GM18519 (cell line): ENCODE measurements around the gene AK1.
"Not testable (repeated sequence)": the region's sequence is repeated elsewhere in the genome, so short reads cannot be mapped to it uniquely, and the experiment has no call there.

ENCODE experiments used
- ATAC-seq: cut with Tn5 transposase; IDR thresholded peaks from one replicate; pipeline ENCODE4 v1.9.1; 2021; ENCODE audit warnings: mild to moderate bottlenecking, moderate library complexity; ENCODE audit not compliant: unreplicated experiment, low FRiP score

Gene AK1

DNA sequence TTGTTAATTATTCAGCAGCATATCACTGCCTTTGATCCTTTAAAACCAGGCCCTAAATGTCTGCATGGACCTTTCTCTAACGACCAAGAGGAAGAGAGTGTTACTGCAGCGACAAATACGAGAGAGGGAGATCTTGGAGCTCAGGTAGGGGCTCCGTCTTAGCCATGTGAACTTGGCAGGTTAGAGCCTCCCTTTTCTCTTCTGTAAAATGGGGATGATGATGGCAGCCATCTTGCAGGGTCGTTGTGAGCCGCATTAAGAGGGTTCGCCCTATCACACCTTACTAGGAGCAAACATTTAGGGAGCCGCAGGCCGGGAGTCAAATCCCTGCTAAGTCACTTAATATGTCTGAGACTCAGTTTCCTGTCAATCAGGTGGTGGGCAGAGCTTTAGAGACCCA, 24.6 kb downstream of the AK1 start:
- no peak for ATAC-seq

DNA sequence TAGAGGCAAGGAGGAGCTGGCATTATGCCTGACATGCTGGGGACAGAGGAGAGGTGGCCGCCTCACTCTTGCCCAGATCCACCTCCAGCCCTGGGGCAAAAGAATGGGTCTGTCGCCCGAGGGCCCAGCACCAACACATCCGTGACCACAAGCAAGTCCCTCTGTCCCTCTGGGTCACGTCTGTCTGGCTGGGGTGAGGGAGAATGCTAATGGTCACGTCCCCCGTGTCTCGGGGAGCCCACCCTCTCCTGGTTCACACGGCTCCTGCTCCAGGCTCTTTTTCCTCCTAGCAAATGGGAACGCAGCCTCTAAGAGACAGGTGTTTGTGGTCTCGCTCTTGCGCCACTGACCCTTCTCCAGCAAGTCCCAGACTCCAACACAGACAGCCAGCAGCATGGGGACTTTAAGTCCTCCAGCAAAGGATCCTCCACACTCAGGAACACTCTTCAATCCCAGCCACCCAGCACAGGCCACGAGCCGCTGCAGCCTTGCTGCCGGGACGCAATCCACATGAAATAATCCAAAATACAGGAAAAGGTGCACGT, 27.1 kb downstream of the AK1 start:
- ATAC-seq = no peak

DNA sequence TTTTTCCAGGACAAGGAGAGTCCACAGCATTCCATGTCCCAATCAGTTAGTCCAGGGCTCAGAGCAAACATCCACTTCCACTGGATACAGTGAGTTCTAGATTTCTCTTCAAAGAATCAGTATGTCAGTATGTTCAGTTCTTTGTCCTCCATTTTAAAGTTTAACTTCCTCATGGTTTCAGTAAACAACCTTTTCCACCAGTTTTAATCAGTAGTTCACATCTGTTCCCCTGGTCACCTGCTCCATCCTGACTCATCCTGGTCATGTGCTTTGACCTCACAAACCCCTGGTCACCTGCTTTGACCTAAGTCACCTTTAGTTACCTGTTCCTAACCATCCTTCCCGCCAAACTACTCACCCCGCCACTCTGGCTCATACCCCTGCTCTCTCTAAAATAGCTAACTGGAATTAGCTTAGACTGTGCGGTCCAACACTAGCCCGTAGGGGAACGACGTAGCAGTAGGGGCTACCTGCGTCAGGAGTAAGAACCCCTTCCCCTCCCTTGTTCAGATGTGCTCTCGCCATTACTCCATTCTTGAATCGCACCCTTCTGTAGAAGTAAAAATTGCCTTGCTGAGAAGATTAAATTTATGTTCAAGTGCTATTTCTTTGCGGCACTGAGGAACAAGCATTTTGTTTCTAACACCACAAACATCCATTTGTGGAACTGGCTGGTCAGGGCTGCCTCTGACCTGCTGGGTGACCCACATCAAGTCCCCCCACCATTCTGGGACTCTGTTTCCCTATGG, 28.5 kb downstream of the AK1 start:
- ATAC-seq = no peak

DNA sequence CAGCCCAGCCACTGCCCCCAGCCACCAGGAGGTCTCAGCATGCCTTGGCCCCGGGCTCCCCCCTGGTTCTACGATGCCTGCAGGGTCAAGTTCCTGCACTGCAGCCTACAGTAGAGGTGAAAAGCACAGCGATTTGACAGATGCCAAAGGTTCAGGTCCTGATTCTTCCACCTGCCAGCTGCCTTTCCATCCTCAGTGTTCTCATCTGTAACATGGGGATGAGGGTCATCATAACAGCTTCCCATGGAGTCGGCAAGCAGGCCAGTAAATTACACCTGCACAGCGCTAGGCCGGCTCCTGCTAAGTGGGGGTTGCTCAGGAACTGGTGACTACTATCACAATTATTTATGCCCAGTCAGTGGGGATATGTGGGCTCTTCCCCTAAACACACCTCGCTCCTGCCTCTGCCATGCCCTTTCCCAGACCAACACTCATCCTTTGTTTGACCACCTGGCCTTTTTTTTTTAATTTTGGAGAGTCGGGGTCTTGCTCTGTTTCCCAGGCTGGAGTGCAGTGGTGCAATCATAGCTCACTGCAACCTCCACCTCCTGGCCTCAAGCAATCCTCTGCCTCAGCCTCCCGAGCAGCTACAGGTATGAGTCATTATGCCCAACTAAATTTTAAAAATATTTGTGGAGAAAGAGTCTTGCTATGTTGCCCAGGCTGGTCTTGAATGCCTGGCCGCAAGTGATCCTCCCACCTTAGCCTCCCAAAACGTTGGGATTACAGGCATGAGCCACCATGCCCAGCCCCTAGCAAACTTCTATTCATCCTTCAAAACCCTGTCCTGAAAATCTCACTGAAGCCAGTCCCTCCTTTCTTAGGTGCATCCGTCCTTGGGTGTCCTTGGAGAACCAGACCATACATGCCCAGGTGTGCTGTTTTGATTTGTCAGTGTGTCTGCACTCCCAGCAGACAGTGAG, 29.4 kb downstream of the AK1 start:
- no peak for ATAC-seq

DNA sequence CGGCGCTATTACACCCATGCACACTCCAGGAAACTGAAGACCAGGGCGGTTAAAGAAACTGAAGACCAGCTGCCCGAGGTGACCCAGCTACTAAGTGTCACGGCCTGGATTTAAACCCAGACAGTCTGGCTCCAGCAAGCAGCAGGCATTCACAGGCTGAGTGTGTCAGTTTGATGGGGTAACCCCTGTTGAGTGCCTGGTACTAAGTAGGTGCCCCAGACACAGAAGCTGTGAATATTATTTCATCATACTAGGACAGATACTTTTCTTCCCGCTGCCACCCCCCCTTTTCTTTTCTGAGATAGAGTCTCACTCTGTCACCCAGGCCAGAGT, 30.3 kb downstream of the AK1 start:
- no peak for ATAC-seq

DNA sequence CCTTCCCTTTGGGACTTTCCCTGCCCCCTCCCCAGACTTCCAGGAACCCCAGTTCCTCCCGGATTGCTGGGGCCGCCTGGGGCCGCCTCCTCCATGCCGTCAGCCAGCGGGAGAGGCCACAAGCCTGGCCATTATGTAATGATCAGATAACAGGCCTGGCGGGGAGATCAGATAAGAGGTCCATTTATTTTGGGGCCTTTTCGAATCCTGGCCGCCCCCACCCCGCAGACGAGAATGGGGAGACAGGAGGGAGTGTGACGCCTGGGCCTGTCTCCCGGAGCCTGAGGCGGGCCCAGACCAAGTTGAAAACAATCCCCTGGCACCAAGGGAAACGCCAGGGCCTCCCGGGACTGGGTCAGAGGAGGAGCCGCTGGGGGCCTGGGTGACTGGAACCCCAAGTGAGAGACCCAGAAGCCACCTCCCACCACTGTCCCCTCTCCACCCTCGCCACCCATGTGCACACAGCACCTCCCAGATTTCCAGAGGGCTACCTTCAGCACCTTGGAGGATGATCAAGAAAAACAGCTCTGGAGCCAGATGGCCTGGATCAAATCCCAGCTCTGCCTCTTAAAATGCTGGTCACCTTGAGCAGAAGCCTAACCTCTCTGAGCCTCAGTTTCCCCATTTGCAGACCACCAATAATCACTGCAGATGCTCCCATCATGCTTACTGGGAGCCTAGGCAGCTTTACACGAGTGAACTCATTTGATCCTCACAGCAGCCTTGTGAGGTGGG, 30.9 kb downstream of the AK1 start:
- ATAC-seq = no peak

DNA sequence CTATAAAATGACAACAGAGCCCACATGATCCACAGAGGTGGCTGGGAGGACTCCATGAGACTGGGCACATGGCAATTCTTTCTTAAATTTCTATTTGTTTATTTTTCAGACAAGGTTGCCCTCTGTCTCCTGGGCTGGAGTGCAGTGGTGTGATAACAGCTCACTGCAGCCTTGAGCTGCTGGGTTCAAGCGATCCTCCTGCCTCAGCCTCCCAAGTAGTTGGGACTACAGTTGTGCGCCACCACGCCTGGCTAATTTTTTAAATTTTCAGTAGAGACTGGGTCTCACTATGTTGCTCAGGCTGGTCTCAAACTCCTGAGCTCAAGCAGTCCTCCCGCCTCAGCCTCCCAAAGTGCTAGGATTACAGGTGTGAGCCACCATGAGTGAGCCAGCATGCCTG, 31.9 kb downstream of the AK1 start:
- not testable (repeated sequence) for ATAC-seq

DNA sequence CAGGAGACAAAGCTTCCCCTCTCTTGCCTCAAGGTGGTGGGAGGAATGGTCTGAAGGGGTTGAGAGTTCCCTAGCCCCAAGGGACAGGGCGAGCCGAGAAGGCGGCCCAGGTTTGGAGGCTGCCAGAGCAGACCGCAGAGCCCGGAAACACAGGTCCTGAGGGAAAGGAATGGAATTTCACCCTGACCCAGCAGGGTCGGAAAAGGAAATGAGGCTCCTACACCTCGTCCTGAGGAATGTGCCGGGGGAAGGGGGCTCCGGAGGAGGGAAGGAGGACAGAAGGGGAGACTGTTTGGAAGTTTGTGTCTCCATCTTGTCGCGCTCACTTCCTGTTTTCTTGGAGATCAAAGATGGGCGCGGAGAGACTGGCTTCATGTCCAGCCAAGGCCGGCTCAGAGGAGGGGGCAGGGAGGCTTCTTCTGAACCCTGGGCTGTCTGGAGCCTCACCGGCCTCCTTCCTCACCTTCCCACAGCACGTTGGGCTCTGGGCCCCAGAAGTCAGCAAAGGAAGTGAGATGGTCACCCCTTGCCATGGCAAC, 32.6 kb downstream of the AK1 start:
- ATAC-seq = no peak

DNA sequence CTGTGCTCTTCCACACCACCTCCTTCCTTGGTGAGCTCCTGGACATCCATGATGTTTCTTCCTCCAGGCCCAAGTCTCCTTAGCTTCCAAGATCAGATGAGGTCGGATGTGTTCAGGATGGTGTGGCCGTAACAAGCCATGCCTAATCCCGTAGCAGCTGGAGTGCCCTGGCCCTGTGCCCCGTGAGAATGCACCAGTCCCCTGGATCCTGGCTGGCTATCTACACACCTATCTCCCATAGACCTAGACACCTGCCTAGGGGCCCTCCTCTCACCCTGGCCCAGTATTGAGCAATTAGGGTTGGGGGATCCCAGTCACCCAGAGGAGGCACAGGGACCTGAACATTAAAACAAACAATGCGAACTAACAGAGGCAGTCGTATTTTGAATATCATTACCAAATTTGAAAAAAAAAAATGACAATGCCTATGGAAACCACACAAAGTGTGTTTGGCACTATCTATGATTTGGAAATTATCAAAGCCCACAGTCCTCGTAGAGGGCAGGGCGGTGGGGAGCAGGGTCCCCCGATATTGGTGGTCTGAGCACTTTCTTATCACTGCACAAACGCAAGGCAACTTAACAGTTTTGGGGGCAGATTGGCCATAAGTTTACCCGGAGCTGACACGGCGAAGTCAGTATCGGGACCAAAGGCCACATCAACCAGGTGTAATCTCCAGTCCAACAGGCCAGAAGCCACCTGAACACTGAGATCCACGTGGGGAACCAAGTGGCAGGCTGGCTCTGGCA, 36.2 kb downstream of the AK1 start:
- no peak for ATAC-seq

DNA sequence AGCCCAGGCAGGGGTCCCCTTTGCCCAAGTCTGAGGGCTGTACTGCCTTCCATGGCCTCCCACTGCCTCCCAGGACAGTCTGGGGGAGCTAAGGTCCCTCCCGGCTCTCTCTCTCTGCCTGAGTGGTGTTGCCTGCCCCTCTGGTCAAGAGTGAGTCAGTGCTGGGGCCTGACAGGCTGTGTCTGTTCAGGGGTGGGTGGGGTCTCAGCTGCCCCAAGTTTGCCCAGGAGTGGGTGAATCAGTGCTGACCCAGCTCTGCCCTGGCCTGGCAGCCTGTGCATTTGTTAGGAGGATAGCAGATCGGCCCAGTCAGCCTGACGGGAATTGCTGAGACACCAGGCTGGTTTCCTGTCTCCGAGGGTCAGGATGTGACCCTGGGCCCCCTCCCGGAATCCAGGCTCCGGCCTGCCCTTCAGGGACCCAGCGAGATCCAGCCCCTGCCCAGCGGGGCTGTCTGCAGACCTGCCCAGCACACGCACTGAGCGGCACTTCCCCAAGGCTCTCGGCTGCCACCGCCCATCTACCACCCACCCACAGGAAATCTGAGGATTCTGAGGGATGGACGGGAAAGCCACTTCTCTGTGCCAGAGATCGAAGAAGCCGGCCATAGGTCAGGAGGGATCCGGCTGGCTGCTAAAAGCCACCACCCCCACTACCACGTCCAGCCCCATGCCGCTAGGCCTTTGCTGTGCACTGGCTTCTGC, 38.9 kb downstream of the AK1 start:
- no peak for ATAC-seq

DNA sequence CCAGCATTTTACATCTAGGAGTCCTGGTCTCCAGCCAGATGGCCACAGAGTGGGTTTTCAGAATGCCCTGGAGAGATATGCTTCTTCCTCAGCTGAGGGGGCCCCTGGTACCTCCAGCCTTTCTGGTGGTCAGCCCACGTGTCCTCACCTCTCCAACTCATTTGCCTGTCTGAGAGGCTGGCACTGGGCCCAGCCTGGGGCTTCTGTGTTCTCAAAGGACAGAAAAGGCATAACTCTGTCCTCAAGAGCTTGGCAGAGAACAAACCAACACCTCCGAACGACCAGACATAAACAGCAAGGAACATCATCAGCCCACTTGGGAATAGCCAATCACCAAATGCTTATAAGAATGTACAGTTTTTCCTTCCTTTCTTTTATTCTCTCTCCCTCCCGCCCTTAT, 40.1 kb downstream of the AK1 start:
- ATAC-seq = no peak

DNA sequence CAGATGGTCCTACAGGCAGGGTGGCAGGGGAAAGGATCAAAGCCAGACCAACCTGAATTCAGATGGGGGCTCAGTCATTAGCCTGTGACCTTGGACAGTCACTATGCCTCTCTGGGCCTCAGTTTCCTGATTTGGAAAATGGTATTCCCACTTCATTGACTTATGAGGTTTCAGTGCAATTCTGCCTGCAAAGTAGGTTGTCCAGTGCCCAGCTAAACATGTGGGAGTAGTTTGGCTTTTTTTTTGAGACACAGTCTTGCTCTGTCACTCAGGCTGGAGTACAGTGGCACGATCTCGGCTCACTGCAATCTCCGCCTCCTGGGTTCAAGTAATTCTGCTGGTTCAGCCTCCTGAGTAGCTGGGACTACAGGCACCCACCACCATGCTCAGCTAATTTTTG, 40.9 kb downstream of the AK1 start:
- ATAC-seq = not testable (repeated sequence)

DNA sequence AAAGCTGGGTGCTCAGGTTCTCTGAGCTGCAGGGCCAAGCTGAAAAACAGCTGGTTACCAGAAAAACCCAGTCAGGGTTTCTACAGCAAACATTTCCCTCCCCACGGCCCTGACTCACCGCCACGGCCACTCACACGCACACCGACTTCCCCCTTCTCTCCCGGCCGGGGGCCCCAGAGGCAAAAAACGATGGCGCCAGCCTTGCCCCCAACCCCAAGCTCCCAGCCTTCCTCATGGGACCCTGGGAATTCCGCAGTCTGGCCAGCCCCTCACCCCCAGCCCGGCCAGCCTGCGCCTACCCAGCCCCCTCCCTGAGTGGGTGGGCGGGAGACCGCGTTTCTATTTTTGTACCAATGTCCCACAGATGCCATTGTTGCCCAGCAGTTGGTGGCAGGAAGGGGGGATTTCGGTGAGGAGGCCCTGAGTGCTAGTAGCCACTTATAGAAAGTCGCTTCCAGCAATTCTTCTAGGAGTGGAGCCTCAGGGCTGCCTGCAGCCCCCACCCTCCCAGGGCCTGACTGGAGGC, 41.4 kb downstream of the AK1 start:
- no peak for ATAC-seq

DNA sequence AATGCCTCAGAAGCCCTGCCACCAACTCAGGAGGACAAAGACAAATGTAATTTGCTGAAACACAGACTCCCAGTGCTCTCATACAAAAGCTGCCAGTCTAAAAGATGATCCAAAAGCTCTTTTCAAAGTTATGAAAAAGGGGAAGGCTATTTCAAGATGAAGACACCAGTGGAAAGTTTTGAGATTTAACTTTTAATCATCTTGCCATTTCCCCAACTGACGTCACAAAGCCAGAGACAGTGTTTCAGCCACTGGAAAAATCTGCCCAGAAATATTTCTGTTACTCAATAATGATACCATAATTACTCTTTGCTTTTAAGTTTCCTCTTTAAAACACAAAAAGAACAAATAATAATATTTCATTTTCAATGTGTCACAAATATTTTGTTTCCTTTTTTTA, 43.9 kb downstream of the AK1 start:
- no peak for ATAC-seq

DNA sequence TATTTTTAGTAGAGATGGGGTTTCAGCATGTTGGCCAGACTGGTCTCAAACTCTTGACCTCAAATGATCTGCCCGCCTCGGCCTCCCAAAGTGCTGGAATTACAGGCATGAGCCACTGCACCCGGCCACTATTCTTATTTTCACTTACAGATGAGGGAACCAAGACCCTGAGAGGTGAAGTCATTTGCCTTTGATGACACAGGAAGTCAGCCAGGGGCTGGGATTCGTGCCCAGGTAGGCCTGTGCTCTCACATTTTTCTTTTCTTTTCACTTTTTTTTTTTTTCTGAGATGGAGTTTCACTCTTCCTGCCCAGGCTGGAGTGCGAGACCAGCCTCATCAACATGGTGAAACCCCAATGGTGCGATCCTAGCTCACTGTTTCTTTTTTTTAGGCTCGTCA, 45.2 kb downstream of the AK1 start:
- ATAC-seq = no peak

DNA sequence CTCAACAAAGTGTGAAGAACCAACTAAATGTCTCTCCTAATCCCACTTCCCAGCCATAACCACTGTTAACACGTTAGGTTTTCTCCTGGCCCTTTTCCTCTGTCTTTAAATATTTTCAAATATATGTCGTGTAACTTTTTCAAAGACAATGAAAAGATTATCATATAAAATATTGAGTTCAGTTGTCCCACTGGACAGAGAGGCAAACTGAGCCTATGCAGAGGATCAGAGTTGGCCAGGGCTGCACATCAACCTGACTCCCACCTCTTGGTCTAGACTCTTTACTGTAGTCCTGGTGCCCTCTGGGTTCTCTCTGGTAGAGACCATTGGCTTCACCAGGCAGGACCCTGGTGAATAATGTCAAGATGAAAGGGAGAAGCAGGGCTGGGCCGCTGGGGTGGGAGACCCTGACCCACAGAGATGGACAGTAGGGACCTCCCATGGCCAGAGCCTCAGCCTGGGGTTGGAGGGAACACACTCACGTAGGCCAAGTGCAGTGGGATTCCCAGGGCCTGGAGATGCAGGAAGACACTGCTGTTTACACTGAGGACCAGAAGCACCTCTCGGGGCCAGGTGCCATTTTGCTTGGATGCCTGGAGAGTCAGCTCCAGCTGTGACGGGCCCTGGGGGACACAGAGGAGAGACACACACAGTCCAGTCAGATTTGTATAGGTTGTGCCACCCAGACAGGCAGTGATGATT, 48.1 kb downstream of the AK1 start:
- no peak for ATAC-seq

DNA sequence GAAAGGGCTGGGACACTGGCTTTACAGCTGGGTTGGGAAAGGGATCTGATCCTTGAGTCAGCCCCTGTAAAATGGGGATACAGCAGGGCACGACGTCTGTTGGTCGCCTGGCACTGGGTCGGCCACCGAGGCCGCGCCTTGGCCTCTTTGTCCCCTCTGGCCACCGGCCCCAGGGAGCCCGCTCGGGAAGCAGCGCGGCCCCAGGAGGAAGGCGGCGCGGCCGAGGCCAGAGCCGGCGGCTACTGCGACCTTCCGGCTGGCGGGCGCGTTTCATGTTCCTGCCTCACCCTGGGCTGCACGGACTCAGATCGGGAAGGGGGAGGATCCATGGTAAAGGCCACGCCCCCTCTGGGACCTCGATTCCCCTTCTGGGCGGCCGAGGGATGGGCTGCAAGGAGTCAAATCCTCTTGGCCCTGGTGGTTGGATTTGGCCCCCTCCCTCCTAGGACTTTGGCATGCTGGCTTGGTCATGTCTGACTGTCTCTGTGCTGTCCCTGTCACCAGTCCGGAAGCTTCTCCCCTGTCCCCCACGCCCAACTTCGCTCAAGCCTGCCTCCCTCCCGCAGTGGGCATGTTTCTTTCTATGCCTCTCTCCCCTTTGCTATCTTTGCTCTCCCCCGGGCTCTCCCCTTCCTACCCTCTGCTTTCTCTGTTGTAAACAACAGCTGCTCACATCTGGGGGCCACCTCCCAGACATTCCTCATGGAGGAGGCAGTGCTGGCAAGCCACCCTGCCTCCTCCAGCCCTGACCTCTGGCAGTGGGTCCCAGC, 49.0 kb downstream of the AK1 start:
- no peak for ATAC-seq
